Gastrocnemius medialis (tissue), 4 donors: ENCODE data around the gene CCDC68.

Experiments
- POLR2A ChIP-seq, 2 donors: fragments of 450-650 bp; IDR thresholded peaks; one replicate each; pipeline ENCODE4 v1.6.1; 2017; ENCODE audit warnings: antibody characterized with exemption in 2 of 2, mild to moderate bottlenecking in 2 of 2, moderate library complexity in 2 of 2
- TF ChIP-seq, protein P1 (sequence below), 5 experiments: fragments of 450-650 bp in 3 of 5; fragments of 200-600 bp in 2 of 5; sonication (generic) in 2 of 5; IDR thresholded peaks in 4 of 5; conservative IDR thresholded peaks in 1 of 5; 1 replicate in 4 of 5; 2 replicates in 1 of 5; pipeline ENCODE4 v1.5.1; 2016 to 2019; ENCODE audit warnings: antibody characterized with exemption in 5 of 5, mild to moderate bottlenecking in 3 of 5, moderate library complexity in 3 of 5

DNA sequence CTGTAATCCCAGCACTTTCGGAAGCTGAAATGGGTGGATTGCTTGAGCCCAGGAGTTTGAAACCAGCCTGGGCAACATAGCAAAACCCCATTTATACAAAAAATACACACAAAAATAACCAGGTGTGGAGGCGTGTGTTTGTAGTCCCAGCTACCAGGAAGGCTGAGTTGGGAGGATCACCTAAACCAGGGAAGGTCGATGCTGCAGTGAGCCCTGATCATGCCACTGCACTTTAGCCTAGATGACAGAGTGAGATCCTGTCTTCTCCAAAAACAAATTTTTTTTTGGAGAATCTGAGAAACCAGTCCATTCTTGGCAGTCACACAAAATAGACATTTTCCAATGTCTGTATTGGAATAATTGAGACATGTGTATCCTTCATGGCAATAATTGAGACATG is 84.2 kb downstream of the CCDC68 start:
- TF ChIP-seq POLR2A (IDR thresholded peaks at IDR 0.05): no peak
- TF ChIP-seq, protein P1, sequence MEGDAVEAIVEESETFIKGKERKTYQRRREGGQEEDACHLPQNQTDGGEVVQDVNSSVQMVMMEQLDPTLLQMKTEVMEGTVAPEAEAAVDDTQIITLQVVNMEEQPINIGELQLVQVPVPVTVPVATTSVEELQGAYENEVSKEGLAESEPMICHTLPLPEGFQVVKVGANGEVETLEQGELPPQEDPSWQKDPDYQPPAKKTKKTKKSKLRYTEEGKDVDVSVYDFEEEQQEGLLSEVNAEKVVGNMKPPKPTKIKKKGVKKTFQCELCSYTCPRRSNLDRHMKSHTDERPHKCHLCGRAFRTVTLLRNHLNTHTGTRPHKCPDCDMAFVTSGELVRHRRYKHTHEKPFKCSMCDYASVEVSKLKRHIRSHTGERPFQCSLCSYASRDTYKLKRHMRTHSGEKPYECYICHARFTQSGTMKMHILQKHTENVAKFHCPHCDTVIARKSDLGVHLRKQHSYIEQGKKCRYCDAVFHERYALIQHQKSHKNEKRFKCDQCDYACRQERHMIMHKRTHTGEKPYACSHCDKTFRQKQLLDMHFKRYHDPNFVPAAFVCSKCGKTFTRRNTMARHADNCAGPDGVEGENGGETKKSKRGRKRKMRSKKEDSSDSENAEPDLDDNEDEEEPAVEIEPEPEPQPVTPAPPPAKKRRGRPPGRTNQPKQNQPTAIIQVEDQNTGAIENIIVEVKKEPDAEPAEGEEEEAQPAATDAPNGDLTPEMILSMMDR (IDR thresholded peaks at IDR 0.05 in 4 of 5, conservative IDR thresholded peaks at IDR 0.05 in 1 of 5): no peak
